ENCODE measurements around the gene ITGA11.

The ITGA11 gene

DNA sequence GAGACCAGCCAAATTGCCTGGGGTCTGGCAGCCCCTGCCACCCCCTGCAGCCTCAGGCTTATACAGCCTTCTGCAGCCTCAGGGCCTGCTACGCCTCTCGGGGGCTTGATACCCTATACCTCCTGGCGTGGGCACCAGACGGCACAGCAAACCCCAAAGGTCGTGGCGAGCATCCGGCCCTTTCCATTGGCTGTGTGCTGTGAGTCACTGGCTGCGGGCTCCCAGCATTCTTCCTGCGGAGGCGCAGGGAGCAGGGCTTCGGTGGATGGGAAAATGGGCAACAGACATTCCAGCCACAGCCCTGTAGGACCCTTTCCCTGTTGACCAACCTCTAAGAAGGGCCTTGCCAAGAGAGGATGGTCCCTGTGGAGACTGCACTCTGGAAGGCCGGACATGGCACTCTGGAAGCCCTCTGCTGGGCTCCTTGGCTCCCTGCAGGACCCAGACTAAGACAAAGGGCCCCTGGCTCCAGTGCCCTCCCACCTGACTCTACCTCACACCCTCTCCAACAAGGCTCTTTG lies 59.6 kb downstream of the ITGA11 start:
- DNase-seq, result no peak

DNA sequence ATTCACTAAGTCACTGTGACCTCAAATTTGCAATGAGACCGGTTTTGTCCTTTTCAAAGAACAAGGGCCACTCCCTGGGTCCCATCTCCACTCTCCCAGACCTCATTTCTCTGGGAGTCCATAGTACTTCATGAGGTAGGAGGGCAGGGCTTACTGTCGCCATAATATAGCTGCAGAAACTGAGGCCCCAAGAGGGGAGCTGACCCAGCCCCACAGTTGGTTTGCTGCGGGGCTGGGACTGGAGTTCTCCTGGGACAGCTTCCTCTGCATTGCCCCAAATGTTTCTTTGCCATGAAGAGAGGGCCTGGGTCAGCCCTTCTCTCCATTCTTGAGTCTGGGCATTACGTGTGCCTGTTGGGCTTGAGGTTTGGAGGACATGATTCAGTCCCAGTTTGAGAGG lies 60.1 kb downstream of the ITGA11 start:
- no peak for DNase-seq

GRCh38 chr15:68371160-68371559 lies 60.8 kb downstream of the ITGA11 start:
- DNase-seq, result no peak

GRCh38 chr15:68370768-68371151 lies 61.2 kb downstream of the ITGA11 start:
- DNase-seq, result no peak

DNA sequence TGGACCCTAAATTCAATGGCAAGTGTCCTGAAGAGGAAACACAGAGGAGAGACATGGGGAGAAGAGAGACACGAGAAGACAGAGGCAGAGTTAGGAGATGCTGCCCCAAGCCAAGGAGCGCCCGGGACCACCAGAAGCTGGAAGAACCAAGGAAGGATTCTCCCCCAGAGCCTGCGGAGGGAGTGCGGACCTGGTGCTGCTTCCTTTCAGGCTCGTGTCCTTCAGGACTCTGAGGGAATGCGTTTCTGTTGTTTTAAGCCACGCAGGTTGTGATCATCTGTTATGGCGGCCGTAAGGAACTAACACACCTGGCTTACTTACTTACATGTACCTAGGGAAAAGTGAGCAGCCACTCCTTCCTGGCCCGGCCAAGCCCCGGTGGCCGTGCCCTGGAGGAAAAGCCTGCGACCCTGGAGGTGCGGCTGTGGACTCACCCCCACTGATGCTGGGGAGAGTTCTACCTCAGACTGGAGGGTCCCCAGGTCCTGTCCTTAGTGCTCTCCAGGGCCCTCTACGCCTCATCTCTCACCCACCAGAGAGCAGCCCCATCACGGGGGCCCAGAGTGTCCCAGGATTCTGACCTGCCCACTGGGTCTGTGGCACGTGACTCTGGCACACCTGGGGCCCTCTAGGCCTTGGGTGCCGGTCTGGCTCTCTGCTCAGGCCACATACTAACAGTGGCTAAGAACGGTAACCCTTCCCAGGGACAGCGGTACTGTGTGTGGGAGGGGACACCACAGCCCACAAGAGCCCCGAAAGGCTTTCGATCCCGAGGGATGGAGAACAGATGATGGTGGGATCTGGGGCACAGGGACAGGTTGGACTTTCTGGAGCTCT lies 61.8 kb downstream of the ITGA11 start:
- no peak for DNase-seq

- DNase-seq, result no peak
Measured at GRCh38 chr15:68368731-68369435, 63.1 kb downstream of the ITGA11 start.

GRCh38 chr15:68367992-68368391 lies 64.0 kb downstream of the ITGA11 start:
- DNase-seq, result no peak

DNA sequence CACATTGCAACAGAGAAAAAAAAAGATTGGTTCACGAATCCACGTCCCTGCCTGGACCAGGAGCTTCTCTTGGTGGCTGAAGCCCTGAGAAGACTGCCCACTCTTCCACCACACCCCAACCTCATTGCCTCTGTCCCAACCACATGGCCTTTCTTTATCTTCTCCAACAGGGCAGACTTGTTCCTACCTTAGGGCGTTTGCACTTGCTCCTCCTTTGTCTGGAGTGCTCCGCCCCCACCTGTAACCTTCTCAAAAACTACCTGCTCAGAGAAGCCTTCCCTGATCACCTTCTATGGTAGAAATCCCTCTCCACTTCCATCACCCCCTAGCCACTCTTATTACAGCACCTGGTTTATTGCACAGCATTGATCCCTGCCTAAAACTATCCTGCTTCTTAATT lies 64.7 kb downstream of the ITGA11 start:
- no peak for DNase-seq

GRCh38 chr15:68366314-68366713 lies 65.6 kb downstream of the ITGA11 start:
- no peak for DNase-seq

GRCh38 chr15:68365770-68366169 lies 66.2 kb downstream of the ITGA11 start:
- no peak for DNase-seq

DNA sequence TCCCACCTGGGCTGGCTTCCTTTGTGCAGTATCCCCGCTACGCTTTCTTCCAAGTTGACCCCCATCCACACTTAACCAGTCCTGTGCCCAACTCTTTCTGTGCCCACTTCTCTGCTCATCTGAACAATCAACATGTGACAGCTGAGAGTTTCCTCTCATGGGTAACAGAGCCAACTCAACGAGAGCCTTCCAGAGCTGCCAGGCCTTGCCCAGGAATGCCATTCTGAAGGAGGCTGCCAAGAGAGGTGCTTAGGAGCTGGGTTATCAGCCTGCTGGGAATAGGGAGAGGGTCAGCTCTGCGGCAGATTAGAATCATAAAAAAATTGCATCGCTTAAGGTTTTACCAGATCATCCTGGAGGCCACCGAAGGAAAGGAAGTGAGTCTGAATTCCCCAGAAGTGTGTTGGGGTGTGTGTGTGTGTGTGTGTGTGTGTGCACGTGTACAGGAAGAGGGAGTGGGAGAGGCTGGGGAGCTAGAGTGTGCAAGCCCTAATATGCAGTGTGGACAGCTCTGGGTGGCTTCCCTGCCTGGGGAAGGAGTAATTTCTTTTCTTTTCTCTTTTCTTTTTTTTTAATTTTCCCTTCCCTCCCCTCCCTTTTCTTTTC lies 66.7 kb downstream of the ITGA11 start:
- DNase-seq, result no peak

GRCh38 chr15:68364660-68365035 lies 67.3 kb downstream of the ITGA11 start:
- no peak for DNase-seq

GRCh38 chr15:68364028-68364659 lies 67.8 kb downstream of the ITGA11 start:
- no peak for DNase-seq

GRCh38 chr15:68363353-68363752 lies 68.6 kb downstream of the ITGA11 start:
- no peak for DNase-seq

DNA sequence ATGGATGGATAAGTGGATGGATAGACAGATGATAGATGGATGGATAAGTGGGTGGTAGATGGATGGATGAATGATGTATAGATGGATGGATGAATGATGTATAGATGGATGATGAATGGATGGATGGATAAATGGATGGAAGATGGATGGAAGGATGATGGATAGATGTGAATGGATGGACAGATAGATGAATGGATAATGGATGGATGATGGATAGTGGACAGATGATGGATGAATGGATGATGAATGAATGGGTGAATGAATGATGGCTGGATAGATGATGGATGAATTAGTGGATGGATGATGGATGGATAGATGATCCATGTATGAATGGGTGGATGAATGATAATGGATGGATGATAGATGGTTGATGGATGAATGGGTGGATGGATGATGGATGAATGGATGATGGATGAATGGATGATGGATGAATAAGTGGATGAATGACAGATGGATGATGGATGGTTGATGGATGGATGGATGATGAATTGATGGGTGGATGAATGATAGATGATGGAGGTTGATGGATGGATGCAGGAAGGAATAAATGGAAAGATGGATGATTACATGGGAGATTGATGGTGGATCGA lies 69.3 kb downstream of the ITGA11 start:
- DNase-seq, result no peak

DNA sequence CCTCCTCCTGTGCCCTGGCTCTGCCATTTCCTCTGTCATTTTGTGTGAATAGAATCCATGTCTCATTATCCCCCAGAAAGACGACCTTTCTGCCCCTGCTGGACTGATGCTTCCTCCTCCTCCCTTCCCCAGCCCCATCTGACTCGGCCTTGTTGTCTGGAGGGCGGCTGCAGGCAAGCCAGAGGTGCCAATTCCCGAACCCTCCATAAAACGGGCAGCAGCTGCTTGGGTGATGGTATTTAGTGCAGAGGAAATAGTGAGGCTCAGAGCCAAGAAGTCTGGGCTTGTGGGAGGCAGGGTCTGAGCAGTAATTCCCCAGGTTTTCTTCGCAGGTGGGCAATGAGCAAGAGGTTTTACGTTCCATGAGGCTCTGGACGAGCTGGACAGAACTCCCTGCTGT lies 71.2 kb downstream of the ITGA11 start:
- DNase-seq, result no peak

GRCh38 chr15:68356778-68357177 lies 75.2 kb downstream of the ITGA11 start:
- DNase-seq, result no peak

DNA sequence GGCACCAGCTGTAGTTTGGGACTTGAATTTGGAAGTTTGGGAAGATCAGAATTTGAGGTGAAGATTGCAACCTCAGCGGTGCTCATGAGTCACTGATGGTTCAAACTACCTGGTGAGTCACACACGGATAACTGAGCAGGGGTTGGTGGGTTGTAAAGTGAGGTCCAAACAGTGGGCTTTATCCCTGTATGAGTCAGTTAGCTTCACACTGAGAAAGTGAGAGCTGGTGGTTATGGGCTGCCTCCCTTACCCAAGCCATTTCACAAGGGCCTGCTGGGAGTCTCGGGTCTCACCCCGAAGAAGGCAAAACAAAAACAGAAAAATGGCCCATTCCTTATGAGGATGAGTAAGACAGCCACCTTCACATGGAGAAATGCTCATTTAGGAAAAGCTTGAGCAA lies 77.0 kb downstream of the ITGA11 start:
- no peak for DNase-seq

GRCh38 chr15:68354268-68354667 lies 77.7 kb downstream of the ITGA11 start:
- DNase-seq, result no peak

GRCh38 chr15:68353421-68354135 lies 78.4 kb downstream of the ITGA11 start:
- no peak for DNase-seq

DNA sequence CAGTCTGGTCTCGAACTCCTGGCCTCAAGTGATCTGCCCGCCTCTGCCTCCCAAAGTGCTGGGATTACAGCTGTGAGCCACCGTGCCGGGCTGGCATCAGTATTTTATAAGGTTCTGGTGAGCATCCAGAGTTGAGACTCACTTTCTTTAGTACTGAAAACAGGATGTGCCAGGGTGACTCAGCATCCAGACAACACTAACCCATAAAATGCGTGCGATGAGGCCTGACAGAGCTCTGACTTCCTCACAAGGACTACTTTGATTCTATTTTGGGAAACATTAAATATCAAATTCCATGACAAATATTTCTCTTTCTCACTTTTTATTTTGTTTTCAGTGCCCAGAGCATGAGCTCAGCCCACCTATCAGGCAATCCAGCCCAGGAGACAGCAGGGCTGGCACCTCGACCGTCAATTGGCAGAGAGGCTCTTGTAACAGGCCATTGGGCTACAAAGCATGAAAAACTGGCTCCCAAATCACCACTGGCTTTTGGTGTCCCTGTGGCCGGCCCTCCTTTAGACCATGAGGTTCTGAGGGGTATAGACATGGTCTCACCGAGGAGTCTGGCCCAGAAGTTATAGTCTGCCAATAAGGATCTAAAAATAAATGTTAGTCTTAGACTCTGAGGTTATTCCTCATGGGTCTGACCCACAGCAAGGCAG lies 79.4 kb downstream of the ITGA11 start:
- DNase-seq, result peak; percentile 26

GRCh38 chr15:68349151-68349550 lies 82.8 kb downstream of the ITGA11 start:
- DNase-seq, result no peak
